Esophagus muscularis mucosa (tissue), 4 donors: Measurements from ENCODE around the gene TRIM71. TPM values are rescaled to one million over a fixed set of nuclear protein-coding genes. Genes with fewer than 3 reads are reported as not detected.
"Not testable (repeated sequence)": the region's sequence is repeated elsewhere in the genome, so short reads cannot be mapped to it uniquely, and the experiment has no call there.

Experiments used
- DNase-seq: peaks from one replicate; pipeline ENCODE4 v3.0.0-alpha.2; 2017; ENCODE audit errors: extremely low spot score
- H3K27ac ChIP-seq, 4 donors: fragments of 200-600 bp; sonication (generic); replicated peaks in 1 of 4; 1 replicate in 3 of 4; 2 replicates in 1 of 4; pipeline ENCODE4 v1.5.1; 2016 to 2019; ENCODE audit warnings: mild to moderate bottlenecking in 1 of 4
- H3K27me3 ChIP-seq, 4 donors: fragments of 200-600 bp; sonication (generic); one replicate each; pipeline versions ENCODE4 v1.5.1 to v1.6.0; 2016 to 2019
- H3K36me3 ChIP-seq, 4 donors: fragments of 200-600 bp; sonication (generic); one replicate each; pipeline ENCODE4 v1.5.1; 2016 to 2019
- H3K4me1 ChIP-seq, 4 donors: fragments of 200-600 bp; sonication (generic); one replicate each; pipeline ENCODE4 v1.5.1; 2016 to 2019
- H3K4me3 ChIP-seq, 4 donors: fragments of 200-600 bp; sonication (generic); 1 replicate in 2 of 4; 2 replicates in 2 of 4; pipeline ENCODE4 v1.5.1; 2016 to 2019; ENCODE audit warnings: mild to moderate bottlenecking in 4 of 4, moderate library complexity in 1 of 4
- H3K9me3 ChIP-seq, 4 donors: fragments of 200-600 bp; sonication (generic); 1 replicate in 3 of 4; 2 replicates in 1 of 4; pipeline ENCODE4 v1.5.1; 2016 to 2019
- CTCF ChIP-seq, 3 experiments: fragments of 200-600 bp in 2 of 3; fragments of 450-650 bp in 1 of 3; sonication (generic) in 2 of 3; IDR thresholded peaks; one replicate each; pipeline ENCODE4 v1.5.1; 2017 to 2019; ENCODE audit warnings: antibody characterized with exemption in 3 of 3, mild to moderate bottlenecking in 2 of 3, moderate library complexity in 1 of 3
- EP300 ChIP-seq: sonication (generic); formaldehyde crosslinking; IDR thresholded peaks from one replicate; pipeline ENCODE4 v1.6.1; 2017; ENCODE audit warnings: antibody characterized with exemption
- POLR2A ChIP-seq: fragments of 450-650 bp; IDR thresholded peaks from one replicate; pipeline ENCODE4 v1.6.1; 2017; ENCODE audit warnings: antibody characterized with exemption, moderate library complexity, mild to moderate bottlenecking, low read depth
- POLR2AphosphoS5 ChIP-seq, 2 donors: sonication (generic); formaldehyde crosslinking; IDR thresholded peaks; one replicate each; pipeline ENCODE4 v1.6.1; 2017; ENCODE audit warnings: antibody characterized with exemption in 2 of 2
- WGBS: methylation state at CpG from one replicate; pipeline ENCODE4 v1.1.5; 2018; 5-methylcytosine and 5-hydroxymethylcytosine counted together
- intact Hi-C: fragments of 100-400 bp; cut with DNase I; formaldehyde crosslinking; loops from one replicate; pipeline ENCODE4 v1.15.1; 2023
- total RNA-seq, 4 donors: library from RNA; depleted of rRNA; stranded (reverse); fragments of >200 nt; gene quantifications; one replicate each; pipeline versions ENCODE4 v1.1.0 to v1.2.1, GENCODE V29; 2016

Gene TRIM71
- total RNA-seq, 4 donors from 2014 or later: not detected

- WGBS: 90% methylated on average over 7 of the region's 7 CpGs
- Histone ChIP-seq H3K36me3 (no peaks in the 10 kb centered on the region), H3K4me1 (no peaks in the 10 kb centered on the region), H3K4me3 (no peak overlapping the region), H3K27ac (no peak overlapping the region), H3K9me3 (peaks cover 0 to under 1% (median 0%) of the 10 kb centered on the region in 4 donors), H3K27me3 (no peaks in the 10 kb centered on the region)
- no peak for TF ChIP-seq POLR2AphosphoS5 (IDR thresholded peaks at IDR 0.05)
- no peak for TF ChIP-seq POLR2A
- no peak for TF ChIP-seq EP300
- TF ChIP-seq CTCF (IDR thresholded peaks at IDR 0.05): no peak
- intact Hi-C loops: no loop called here
- DNase-seq: no peak
Measured at GRCh38 chr3:32922078-32922477, 104.3 kb downstream of the TRIM71 start.

- no peak for TF ChIP-seq POLR2AphosphoS5 (IDR thresholded peaks at IDR 0.05)
- no peak for TF ChIP-seq CTCF (IDR thresholded peaks at IDR 0.05)
- no peak for TF ChIP-seq EP300
- TF ChIP-seq POLR2A: no peak
- intact Hi-C loops: loop anchor here (5.0 kb wide), 1 partner anchor 198 kb away; no protein-coding TSS in a partner anchor
- H3K27me3 ChIP-seq: no peaks in the 10 kb centered on the region
- no peak overlapping the region for H3K4me3 ChIP-seq
- 94% methylated on average over 3 of the region's 3 CpGs for WGBS
- no peak overlapping the region for H3K27ac ChIP-seq
- H3K36me3 ChIP-seq: no peaks in the 10 kb centered on the region
- H3K9me3 ChIP-seq: no peaks in the 10 kb centered on the region
- DNase-seq: no peak
- no peaks in the 10 kb centered on the region for H3K4me1 ChIP-seq
Measured at GRCh38 chr3:32930161-32930560, 112.4 kb downstream of the TRIM71 start.

- intact Hi-C loops: loop anchor here (5.0 kb wide), 1 partner anchor 199 kb away; no protein-coding TSS in a partner anchor
Measured at GRCh38 chr3:32931273-32931672, 113.5 kb downstream of the TRIM71 start.

GRCh38 chr3:32934150-32934742 is 116.4 kb downstream of the TRIM71 start:
- no peak for TF ChIP-seq EP300
- peak; percentile 42 to 70 (median 64) for TF ChIP-seq CTCF (IDR thresholded peaks at IDR 0.05)
- Histone ChIP-seq H3K27ac (no peak overlapping the region), H3K27me3 (no peaks in the 10 kb centered on the region), H3K4me1 (no peaks in the 10 kb centered on the region), H3K36me3 (no peaks in the 10 kb centered on the region), H3K4me3 (no peak overlapping the region), H3K9me3 (no peaks in the 10 kb centered on the region)
- no peak for DNase-seq
- intact Hi-C loops: loop anchor here (2.0 to 5.0 kb wide), 2 partner anchors 153 to 202 kb away; no protein-coding TSS in a partner anchor
- WGBS: 92% methylated on average over 5 of the region's 5 CpGs

More at GRCh38 chr3:32931273-32931672, 113.5 kb downstream of the TRIM71 start:
- not testable (repeated sequence) for H3K9me3 ChIP-seq, H3K4me3 ChIP-seq, H3K27me3 ChIP-seq, H3K27ac ChIP-seq, DNase-seq, H3K36me3 ChIP-seq, H3K4me1 ChIP-seq
- 88% methylated on average over 2 of the region's 2 CpGs for WGBS

- H3K4me3 ChIP-seq: no peak overlapping the region
- H3K27me3 ChIP-seq: no peaks in the 10 kb centered on the region
- no peaks in the 10 kb centered on the region for H3K4me1 ChIP-seq
- H3K9me3 ChIP-seq: no peaks in the 10 kb centered on the region
- WGBS: 44% methylated on average over 2 of the region's 2 CpGs
- no peak overlapping the region for H3K27ac ChIP-seq
- TF ChIP-seq CTCF (IDR thresholded peaks at IDR 0.05) (no peak), POLR2A (no peak), EP300 (no peak), POLR2AphosphoS5 (IDR thresholded peaks at IDR 0.05) (no peak)
- intact Hi-C loops: no loop called here
- no peaks in the 10 kb centered on the region for H3K36me3 ChIP-seq
- DNase-seq: peak; percentile 68
Measured at GRCh38 chr3:32937331-32937730, 119.5 kb downstream of the TRIM71 start.

GRCh38 chr3:32939531-32940284 is 121.9 kb downstream of the TRIM71 start:
- not testable (repeated sequence) for H3K4me1 ChIP-seq, H3K27me3 ChIP-seq, H3K27ac ChIP-seq, H3K9me3 ChIP-seq, H3K36me3 ChIP-seq, H3K4me3 ChIP-seq, DNase-seq
- intact Hi-C loops: loop anchor here (10.0 kb wide), 1 partner anchor 435 kb away; no protein-coding TSS in a partner anchor
- 95% methylated on average over 28 of the region's 40 CpGs for WGBS
